ENCODE data around the gene KCNH1.

- TF ChIP-seq ZFX (IDR thresholded peaks at IDR 0.05) (no peak), CTCF (conservative IDR thresholded peaks at IDR 0.05) (no peak)
These were observed 312.3 kb downstream of the KCNH1 start for GRCh38 chr1:210821615-210822014.
